Body of pancreas (tissue), 4 donors: ENCODE measurements around the gene NPY4R.
"Not testable (repeated sequence)": the region's sequence is repeated elsewhere in the genome, so short reads cannot be mapped to it uniquely, and the experiment has no call there.

ENCODE experiments used
- CTCF ChIP-seq, 7 experiments: fragments of 450-650 bp in 4 of 7; fragments of 200-600 bp in 3 of 7; sonication (generic) in 3 of 7; IDR thresholded peaks; one replicate each; pipeline ENCODE4 v1.5.1; 2016 to 2019; ENCODE audit warnings: antibody characterized with exemption in 7 of 7
- POLR2A ChIP-seq, 3 donors: fragments of 450-650 bp; IDR thresholded peaks; one replicate each; pipeline ENCODE4 v1.6.1; 2016; ENCODE audit warnings: antibody characterized with exemption in 3 of 3, mild to moderate bottlenecking in 2 of 3

DNA sequence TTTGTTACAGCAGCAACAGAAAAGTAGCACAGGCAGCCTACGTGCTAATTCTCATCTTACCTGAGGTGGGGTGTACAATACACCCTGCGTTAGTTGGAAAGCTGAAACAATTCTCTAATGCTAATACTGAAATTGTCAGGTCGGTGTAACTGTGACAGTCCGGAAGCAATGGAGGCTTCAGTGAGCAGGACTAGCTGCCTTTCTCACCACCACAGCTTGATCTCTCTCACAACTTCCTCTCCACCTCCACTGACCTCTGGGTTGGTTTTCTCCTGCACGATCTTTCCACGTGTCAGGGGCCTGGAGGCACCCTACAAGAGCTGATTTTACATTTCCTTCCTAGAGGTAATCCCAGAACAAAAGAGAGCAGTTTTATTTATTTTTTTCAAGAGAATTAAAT is 50.5 kb downstream of the NPY4R start:
- TF ChIP-seq CTCF, POLR2A (IDR thresholded peaks at IDR 0.05): not testable (repeated sequence)
